ENCODE results near the gene TGFBR1.

Gene TGFBR1

GRCh38 chr9:99158629-99159028 is 53.7 kb downstream of the TGFBR1 start:
- TF ChIP-seq POLR2AphosphoS5 (IDR thresholded peaks at IDR 0.05; ENCODE audit: low read depth, low read length) (no peak), POU2F2 (IDR thresholded peaks at IDR 0.05; ENCODE audit: low read depth, low read length) (no peak), POLR2A (IDR thresholded peaks at IDR 0.05; ENCODE audit: low read depth, low read length) (no peak), PAX5 (IDR thresholded peaks at IDR 0.05; ENCODE audit: insufficient read depth, low read length, severe bottlenecking) (no peak), TAF1 (IDR thresholded peaks at IDR 0.05; ENCODE audit: low read depth, low read length) (no peak), SPI1 (IDR thresholded peaks at IDR 0.05; ENCODE audit: low read depth, low read length) (no peak)
- DNase-seq (ENCODE audit: insufficient read length, low spot score), result no peak
- FAIRE-seq, result no peak

GRCh38 chr9:99160173-99160572 is 55.3 kb downstream of the TGFBR1 start:
- FAIRE-seq (no peak), DNase-seq (ENCODE audit: insufficient read length, low spot score) (no peak)
- no peak for TF ChIP-seq TAF1 (IDR thresholded peaks at IDR 0.05; ENCODE audit: low read depth, low read length)
- TF ChIP-seq POLR2AphosphoS5 (IDR thresholded peaks at IDR 0.05; ENCODE audit: low read depth, low read length), result no peak
- TF ChIP-seq PAX5 (IDR thresholded peaks at IDR 0.05; ENCODE audit: insufficient read depth, low read length, severe bottlenecking), result no peak

GRCh38 chr9:99162759-99163364 is 57.9 kb downstream of the TGFBR1 start:
- no peak for TF ChIP-seq SPI1 (IDR thresholded peaks at IDR 0.05; ENCODE audit: low read depth, low read length)
- TF ChIP-seq POLR2AphosphoS5 (IDR thresholded peaks at IDR 0.05; ENCODE audit: low read depth, low read length), result no peak
- TF ChIP-seq POU2F2 (IDR thresholded peaks at IDR 0.05; ENCODE audit: low read depth, low read length), result no peak
- no peak for TF ChIP-seq PAX5 (IDR thresholded peaks at IDR 0.05; ENCODE audit: insufficient read depth, low read length, severe bottlenecking)
- no peak for TF ChIP-seq POLR2A (IDR thresholded peaks at IDR 0.05; ENCODE audit: low read depth, low read length)
- no peak for TF ChIP-seq TAF1 (IDR thresholded peaks at IDR 0.05; ENCODE audit: low read depth, low read length)
- peak; percentile 13 for FAIRE-seq
- no peak for DNase-seq (ENCODE audit: insufficient read length, low spot score)

- DNase-seq (ENCODE audit: insufficient read length, low spot score), result no peak
- TF ChIP-seq POLR2AphosphoS5 (IDR thresholded peaks at IDR 0.05; ENCODE audit: low read depth, low read length), result no peak
- TF ChIP-seq POU2F2 (IDR thresholded peaks at IDR 0.05; ENCODE audit: low read depth, low read length), result no peak
- TF ChIP-seq SPI1 (IDR thresholded peaks at IDR 0.05; ENCODE audit: low read depth, low read length), result no peak
- no peak for TF ChIP-seq POLR2A (IDR thresholded peaks at IDR 0.05; ENCODE audit: low read depth, low read length)
- no peak for TF ChIP-seq PAX5 (IDR thresholded peaks at IDR 0.05; ENCODE audit: insufficient read depth, low read length, severe bottlenecking)
- TF ChIP-seq TAF1 (IDR thresholded peaks at IDR 0.05; ENCODE audit: low read depth, low read length), result no peak
- FAIRE-seq, result no peak
Measured at GRCh38 chr9:99166149-99166548, 61.2 kb downstream of the TGFBR1 start.

GRCh38 chr9:99167119-99167518 is 62.2 kb downstream of the TGFBR1 start:
- DNase-seq (ENCODE audit: insufficient read length, low spot score) (no peak), FAIRE-seq (no peak)
- TF ChIP-seq POLR2AphosphoS5 (IDR thresholded peaks at IDR 0.05; ENCODE audit: low read depth, low read length), result no peak
- no peak for TF ChIP-seq SPI1 (IDR thresholded peaks at IDR 0.05; ENCODE audit: low read depth, low read length)
- TF ChIP-seq TAF1 (IDR thresholded peaks at IDR 0.05; ENCODE audit: low read depth, low read length), result no peak
- no peak for TF ChIP-seq PAX5 (IDR thresholded peaks at IDR 0.05; ENCODE audit: insufficient read depth, low read length, severe bottlenecking)
- TF ChIP-seq POU2F2 (IDR thresholded peaks at IDR 0.05; ENCODE audit: low read depth, low read length), result no peak
- TF ChIP-seq POLR2A (IDR thresholded peaks at IDR 0.05; ENCODE audit: low read depth, low read length), result no peak

- FAIRE-seq (no peak), DNase-seq (ENCODE audit: insufficient read length, low spot score) (no peak)
- TF ChIP-seq TAF1 (IDR thresholded peaks at IDR 0.05; ENCODE audit: low read depth, low read length) (no peak), POLR2A (IDR thresholded peaks at IDR 0.05; ENCODE audit: low read depth, low read length) (no peak), SPI1 (IDR thresholded peaks at IDR 0.05; ENCODE audit: low read depth, low read length) (no peak), PAX5 (IDR thresholded peaks at IDR 0.05; ENCODE audit: insufficient read depth, low read length, severe bottlenecking) (no peak), POU2F2 (IDR thresholded peaks at IDR 0.05; ENCODE audit: low read depth, low read length) (no peak), POLR2AphosphoS5 (IDR thresholded peaks at IDR 0.05; ENCODE audit: low read depth, low read length) (no peak)
Measured at GRCh38 chr9:99167694-99168093, 62.8 kb downstream of the TGFBR1 start.

- no peak for FAIRE-seq
- TF ChIP-seq POLR2A (IDR thresholded peaks at IDR 0.05; ENCODE audit: low read depth, low read length), result no peak
- no peak for TF ChIP-seq SPI1 (IDR thresholded peaks at IDR 0.05; ENCODE audit: low read depth, low read length)
- no peak for TF ChIP-seq POLR2AphosphoS5 (IDR thresholded peaks at IDR 0.05; ENCODE audit: low read depth, low read length)
- no peak for TF ChIP-seq PAX5 (IDR thresholded peaks at IDR 0.05; ENCODE audit: insufficient read depth, low read length, severe bottlenecking)
- no peak for TF ChIP-seq TAF1 (IDR thresholded peaks at IDR 0.05; ENCODE audit: low read depth, low read length)
- TF ChIP-seq POU2F2 (IDR thresholded peaks at IDR 0.05; ENCODE audit: low read depth, low read length), result no peak
- no peak for DNase-seq (ENCODE audit: insufficient read length, low spot score)
Measured at GRCh38 chr9:99169086-99169485, 64.2 kb downstream of the TGFBR1 start.

GRCh38 chr9:99169982-99170761 is 65.3 kb downstream of the TGFBR1 start:
- FAIRE-seq (no peak), DNase-seq (ENCODE audit: insufficient read length, low spot score) (no peak)

More at GRCh38 chr9:99169982-99170761, 65.3 kb downstream of the TGFBR1 start:
- TF ChIP-seq POLR2A (IDR thresholded peaks at IDR 0.05; ENCODE audit: low read depth, low read length) (no peak), SPI1 (IDR thresholded peaks at IDR 0.05; ENCODE audit: low read depth, low read length) (no peak), POLR2AphosphoS5 (IDR thresholded peaks at IDR 0.05; ENCODE audit: low read depth, low read length) (no peak), TAF1 (IDR thresholded peaks at IDR 0.05; ENCODE audit: low read depth, low read length) (no peak), PAX5 (IDR thresholded peaks at IDR 0.05; ENCODE audit: insufficient read depth, low read length, severe bottlenecking) (no peak), POU2F2 (IDR thresholded peaks at IDR 0.05; ENCODE audit: low read depth, low read length) (no peak)
